ENCODE measurements around the gene SLC25A45.

SLC25A45 gene

DNA sequence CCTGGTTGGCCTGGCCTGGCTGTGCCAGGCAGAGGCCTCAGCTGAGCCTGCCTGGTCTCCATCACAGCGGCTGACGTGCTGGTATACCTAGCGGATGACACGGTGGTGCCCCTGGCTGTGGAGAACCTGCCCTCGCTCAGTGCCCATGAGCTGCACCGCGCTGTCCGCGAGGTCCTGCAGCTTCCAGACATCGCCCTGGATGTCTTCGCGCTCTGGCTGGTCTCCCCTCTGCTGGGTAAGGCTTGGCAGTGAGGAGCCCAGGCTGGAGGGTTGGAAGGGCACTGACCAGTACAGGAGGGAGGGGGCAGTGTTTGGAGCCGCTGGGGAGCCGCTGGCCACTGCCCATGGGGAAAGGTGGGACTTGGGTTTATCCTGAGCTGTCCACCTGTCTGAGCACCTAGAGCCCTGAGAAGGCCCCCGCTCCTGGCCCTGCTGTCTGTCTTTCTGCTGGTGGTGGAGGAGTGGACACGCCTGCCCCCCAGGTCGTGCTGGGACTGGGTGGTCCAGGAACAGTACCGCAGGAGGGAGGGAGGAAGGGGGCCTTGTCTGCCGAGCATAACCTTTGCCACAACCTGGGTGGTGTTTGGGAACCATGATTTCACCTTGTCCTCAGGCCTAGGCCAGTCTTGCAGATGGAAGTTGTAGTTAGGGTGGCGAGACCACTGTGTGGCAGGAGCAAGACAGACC is 7.0 kb upstream of the SLC25A45 start:
- DNase-seq (ENCODE audit: insufficient read length, low spot score) = no peak
- FAIRE-seq = no peak

DNA sequence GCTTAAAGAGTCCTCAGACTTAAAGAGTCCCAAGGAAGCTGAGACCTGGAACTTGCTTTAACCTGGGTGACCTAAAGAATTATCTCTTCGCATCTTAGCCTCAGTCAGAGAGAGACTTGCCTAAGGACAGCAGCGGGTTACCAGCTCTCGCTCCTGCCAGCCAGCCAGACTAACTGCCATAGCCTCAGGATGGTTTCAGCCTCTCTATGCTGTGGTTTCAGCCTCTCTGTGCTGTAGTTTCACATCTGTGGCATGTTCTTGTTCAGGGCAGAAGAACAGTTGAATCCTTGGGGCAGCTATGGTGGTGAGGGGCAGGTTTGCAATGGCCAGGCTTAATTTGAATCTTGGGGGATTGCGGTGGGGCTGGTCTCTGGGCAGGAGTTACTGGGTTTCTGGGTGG is 6.3 kb upstream of the SLC25A45 start:
- DNase-seq (ENCODE audit: insufficient read length, low spot score) = no peak
- no peak for FAIRE-seq

DNA sequence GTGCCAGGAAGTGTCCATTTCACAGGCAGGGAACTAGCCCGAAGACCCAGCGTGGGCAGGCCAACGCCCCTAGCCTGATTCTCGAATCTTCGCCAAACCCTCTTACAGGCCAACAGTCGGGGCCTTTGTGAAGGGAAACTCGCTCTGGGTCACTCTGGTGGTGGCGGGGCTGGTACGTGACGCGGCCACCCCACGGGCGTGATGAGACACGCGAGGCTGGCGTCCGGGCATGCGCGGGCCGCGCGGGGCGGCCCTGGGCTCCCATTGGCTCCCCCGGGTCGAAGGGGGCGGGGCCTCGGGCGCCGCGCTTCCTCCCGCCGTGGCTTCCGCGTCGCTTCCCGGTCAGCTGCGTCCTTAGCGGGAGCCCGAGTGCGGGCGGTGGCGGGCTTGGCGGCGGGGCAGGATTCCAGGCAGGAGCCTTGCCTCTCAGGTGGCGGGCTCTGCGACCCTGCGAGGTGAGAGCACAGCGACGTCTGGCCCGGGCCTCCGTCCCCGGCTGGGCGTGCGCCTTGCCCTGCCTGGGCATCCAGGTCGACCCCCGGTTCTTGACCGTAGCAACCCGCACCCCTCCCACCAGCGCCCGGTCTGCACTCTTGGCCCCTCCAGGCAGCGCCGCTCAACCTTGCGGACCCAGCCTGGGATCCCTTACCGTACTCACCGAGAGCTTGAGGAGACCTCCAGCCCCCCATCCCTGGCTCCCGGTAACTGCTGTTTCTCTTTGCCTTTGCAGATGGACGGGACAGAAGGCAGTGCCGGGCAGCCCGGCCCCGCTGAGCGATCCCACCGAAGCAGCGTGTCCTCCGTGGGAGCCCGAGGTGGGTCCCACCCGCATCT is 4.1 kb upstream of the SLC25A45 start, which contains the start of gene FRMD8:
Gene FRMD8, plus strand, starts transcription at position 331 of the 834 bp plus-strand sequence. Its CDS starts 400 bp downstream, at position 731.
- peak; percentile 92 for DNase-seq (ENCODE audit: insufficient read length, low spot score)
- peak; percentile 14 for FAIRE-seq

DNA sequence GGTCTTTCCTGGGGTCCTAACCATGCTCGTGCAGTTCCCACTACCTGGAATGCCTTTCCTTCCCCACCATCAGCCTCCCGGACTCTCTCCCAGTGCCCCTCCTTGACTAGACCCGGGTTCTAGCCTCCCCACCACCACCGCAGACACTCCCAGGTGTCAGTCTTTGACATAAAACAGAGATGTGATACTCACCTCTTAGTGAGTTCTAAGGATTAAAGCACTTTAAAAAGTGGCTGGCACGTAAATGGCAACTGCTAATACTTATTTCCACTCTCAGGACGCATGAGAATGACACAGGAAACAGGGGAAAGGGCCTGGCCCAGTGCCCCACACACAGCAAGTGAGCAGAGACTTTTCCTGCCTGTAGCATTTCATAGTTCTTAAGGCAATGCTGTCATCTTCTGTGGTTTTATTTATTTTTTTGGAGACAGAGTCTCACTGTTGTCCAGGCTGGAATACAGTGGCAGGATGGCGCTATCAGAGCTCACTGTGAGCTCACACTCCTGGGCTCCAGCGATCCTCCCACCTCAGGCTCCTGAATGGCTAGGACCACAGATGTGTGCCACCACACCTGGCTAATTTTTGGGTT is 1.9 kb upstream of the SLC25A45 start:
- FAIRE-seq (no peak), DNase-seq (ENCODE audit: insufficient read length, low spot score) (no peak)

DNA sequence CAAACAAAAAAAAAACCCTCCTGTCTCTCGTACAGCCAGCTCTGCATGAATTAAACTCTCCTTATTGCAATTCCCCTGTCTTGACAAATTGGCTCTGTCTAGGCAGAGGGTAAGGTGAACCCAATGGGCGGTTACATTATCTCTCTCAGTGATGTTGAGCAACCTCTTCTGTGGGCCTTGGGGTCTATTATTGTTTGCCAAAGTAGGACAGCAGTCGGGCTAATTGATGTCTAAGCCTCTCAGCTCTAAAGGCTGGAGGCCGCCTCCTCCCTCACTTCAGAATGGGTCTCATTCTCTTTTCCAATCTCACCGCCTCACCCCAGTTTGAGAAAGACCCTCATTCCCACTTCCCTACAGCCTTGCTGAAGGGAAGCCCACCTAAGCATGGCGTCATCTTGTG is 1.3 kb upstream of the SLC25A45 start:
- no peak for DNase-seq (ENCODE audit: insufficient read length, low spot score)
- no peak for FAIRE-seq

DNA sequence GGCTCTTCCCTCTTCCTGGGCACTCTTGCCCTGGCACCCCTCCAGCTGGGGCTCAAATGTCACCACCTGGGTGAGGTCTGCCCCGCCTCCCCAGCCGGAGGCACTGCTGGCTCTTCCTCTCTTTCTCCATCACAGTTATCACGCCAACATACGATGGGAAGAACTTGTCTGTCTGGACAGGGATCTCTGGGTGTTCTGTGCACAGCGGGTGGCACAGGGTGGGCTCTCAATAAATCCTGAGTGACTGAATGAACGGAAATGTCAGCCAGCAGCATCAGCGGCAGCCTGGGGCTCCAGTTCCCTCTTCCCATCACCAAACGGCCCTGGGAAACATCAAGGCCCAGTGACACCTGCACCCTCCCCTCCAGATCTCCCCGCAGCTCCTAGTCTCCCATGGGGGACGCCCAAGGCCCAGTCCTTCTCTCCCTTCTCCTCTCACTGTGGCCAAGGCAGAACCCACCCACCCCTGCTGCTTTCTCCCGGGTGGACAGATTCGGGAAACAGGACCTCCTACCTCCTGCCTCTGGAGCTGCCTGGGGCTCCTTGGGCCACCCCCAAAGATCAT is 440 bp upstream of the SLC25A45 start:
- DNase-seq (ENCODE audit: insufficient read length, low spot score) (no peak), FAIRE-seq (no peak)

DNA sequence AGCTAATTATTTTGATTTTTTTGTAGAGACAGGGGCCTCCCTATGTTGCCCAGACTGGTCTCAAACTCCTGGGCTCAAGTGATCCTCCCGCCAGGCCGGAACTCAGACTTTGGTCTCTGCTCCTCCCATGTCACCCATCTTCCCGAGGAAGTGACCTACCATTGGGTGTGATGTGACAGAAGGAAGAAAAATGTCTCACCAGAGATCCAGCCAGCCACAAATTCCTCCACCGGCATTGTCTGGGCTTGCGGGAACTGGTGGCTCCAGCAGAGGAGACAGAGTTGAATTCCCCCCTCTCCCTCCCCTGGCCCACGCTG is 772 bp downstream of the SLC25A45 start:
- peak; percentile 95 for FAIRE-seq

DNA sequence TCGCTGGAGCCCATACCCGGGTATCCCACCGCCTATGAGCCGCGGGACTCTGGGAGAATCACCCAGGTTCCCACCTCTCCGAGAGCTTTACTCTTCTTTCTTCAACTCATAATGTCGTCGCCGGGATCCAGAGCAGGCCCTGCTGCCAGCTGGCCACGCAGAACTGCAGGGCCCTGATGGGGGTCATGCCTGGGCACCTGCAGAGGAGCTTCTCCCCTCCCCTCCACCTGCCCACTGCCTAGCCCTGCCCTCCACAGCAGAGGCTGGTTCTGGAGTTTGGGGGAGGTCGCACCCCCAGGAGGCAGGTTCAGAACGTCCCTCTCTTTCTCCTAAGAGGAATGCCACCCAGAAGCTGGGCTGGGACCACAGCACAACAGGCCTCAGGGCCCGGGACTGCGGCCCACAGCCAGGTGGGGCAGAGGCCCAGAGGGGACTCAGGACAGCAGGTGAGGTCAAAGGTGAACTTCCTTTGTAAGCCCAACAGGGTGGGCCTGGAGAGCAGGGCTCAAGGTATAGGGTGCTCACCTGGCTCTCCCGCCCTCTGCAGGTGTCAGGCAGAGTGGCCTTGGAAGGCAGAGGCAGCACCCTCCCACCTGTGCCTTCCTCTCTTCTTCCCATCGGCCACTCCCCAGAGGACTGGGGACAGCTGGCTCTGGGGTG is 1.9 kb downstream of the SLC25A45 start:
- no peak for FAIRE-seq
- DNase-seq (ENCODE audit: insufficient read length, low spot score) = no peak

More for the DNA sequence above, 772 bp downstream of the SLC25A45 start:
- DNase-seq (ENCODE audit: insufficient read length, low spot score) = no peak

DNA sequence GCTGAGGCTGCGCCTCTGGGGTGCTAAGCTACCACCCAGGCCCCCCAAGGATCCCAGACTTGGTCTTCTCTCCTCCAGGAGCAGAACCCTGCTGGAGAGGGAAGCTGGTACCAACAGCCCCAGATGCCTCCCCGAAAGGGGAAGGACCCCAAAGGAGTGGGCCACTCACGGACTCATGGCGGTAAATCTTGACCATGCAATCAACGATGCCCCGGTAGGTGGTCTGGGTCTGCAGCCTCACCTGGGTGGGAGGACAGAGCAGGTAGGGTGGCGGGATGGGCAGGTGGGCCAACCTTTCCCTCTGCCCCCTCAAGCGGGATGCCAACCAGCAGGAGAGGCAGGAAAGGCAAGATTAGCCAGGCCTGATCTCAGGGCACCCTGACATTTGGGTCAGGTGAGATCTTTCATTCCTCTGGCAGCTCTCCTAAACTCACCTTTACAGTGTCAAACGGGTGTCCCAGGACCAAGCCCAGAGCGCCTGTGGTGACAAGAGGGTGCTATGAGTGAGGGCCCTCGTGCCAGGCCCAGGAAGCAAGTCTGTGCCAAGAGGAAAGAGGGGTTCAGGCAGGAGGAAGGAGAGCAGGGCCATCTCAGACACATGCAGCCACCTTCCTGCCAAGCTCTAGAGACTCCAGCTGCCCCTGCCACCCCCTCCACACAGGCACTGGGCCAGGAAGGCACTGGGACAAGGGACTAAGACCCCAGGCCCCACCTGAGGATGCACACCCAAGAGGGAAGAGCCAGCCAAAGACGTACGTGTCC is 2.6 kb downstream of the SLC25A45 start:
- DNase-seq (ENCODE audit: insufficient read length, low spot score) (no peak), FAIRE-seq (no peak)

DNA sequence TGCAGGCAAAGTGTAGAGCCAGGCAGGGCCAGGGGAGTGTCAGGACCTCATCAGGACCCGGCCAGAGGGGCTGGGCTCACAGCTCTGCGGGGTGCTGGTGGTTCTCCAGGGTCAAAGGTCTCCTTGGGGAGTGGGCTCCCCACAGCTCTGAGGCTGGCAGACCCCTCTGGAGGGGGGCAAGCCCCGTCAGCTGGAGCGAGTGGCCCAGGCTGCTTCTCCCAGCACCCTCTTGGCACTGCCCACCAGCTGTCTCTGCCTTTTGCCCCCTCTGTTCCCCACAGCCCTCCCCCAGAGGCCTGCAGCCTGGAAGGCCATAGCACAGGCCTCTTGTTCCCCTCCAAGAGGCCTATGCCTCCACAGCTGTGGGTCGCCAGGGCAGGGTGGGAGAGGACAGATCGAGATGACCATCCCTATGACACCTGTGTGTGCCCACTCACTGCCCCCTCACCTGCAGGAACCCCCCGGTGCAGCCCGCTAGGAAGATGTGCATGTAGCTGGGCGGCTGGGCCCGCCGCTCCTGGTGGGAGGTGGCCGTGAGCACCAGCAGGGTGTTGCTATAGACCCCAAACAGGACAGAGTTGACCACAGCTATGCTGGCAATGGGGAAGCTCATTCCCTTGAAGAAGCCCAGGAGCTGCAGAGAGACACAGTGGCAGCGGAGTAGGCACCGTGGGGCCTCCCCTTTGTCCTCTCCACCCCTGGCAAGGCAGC is 3.4 kb downstream of the SLC25A45 start:
- DNase-seq (ENCODE audit: insufficient read length, low spot score) (no peak), FAIRE-seq (no peak)

DNA sequence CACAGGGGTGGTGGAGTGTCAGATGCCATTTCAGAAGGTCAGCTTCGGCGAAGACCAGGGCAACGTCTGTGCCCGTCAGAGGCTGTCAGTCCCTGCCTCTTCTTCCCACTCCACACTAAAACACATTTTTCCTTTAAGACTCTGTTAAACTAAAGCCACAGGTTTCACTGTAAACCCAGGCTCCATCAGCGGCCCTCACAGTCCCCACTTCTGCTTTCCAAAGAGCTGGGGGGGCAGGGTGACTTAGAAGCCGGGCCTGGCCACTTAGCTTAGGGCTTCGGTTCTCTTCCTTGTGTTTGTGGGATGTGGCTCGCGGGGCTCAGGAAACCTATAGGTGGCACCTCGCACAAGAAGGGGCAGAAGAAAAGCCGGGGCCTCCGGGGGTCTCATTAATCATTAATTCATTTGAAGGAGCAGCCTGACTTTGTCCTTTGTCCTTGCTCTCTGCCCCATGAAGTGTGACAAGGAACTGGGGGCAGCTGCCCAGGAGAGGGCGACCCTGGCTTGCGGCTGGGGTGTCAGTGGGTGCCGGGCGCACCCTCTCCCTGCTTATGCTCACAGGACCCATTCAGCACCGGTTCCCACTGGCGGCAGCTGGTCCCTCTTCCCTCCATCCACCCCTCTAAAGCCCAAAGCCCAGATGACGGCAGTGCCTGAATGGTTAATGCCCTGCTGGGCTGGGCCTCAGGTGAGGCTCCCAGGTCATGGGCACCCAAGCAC is 4.1 kb downstream of the SLC25A45 start:
- DNase-seq (ENCODE audit: insufficient read length, low spot score) (no peak), FAIRE-seq (peak; percentile 87)

DNA sequence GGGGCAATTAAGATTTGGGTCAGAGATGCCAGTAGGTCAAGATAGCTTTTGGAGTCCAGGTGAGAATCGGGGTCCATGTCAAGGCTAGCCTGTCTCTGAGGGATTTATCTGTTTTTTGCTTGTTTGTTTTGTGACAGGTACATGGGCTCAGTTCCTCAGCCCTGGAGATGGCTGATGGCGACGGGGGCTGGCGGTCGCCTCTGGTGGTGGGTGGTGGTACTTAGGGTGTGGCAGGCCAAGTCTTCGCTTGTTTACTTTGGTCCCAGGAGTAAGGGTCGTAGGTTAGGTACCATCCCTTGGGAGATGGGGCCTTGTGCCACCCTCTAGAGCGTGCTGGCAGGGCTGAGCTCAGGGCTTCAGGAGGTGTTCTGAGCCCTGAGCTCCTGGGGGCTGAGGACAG is 4.7 kb downstream of the SLC25A45 start:
- no peak for FAIRE-seq

DNA sequence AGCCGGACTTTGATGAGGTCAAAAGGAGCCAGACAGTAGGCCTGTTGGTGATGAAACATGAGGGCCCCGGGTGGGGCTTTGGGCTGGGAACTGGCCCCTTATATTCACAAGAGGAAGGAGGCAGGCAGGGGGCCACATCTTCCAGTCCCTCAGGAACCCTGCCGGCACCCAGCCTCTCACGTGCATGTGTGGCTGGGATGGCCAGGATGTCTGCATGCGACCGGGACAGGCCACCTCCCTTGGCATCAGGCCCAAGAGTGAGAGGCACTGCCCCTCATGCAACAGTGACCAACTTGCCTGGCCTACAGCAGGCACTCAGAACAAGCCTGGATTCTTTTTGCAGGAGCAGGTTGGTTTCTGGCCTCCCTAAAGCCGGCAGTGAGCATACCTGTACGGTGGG is 5.4 kb downstream of the SLC25A45 start:
- FAIRE-seq = no peak
- no peak for DNase-seq (ENCODE audit: insufficient read length, low spot score)

More for the DNA sequence above, 4.7 kb downstream of the SLC25A45 start:
- no peak for DNase-seq (ENCODE audit: insufficient read length, low spot score)

DNA sequence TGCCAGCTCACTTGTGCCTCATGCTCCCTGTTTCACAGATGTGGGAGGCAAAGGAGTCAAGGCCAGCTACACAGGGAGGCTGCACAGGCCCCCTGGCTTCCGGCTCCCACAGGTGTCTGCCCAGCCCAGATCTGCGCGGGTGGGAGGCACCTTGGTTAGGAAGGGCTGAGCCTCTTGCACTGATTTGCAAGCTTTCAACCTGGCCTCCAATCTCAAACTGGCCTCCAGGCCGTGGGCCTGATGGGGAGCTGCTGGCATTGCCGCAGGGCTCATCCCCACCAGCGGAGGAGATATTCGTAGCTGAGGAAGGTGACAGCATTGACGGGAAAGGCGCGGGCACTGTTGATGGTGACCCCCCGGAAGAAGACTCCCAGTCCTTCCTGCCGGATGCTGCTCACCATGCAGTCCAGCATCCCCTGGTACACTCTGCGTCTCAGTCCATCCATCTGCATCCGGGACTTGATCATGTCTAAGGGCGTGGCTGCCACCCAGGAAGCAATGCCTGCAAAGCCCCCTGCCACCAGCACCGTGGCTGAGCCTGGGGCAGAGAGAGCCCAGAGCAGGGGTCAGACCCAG is 6.2 kb downstream of the SLC25A45 start:
- FAIRE-seq (no peak), DNase-seq (ENCODE audit: insufficient read length, low spot score) (no peak)

DNA sequence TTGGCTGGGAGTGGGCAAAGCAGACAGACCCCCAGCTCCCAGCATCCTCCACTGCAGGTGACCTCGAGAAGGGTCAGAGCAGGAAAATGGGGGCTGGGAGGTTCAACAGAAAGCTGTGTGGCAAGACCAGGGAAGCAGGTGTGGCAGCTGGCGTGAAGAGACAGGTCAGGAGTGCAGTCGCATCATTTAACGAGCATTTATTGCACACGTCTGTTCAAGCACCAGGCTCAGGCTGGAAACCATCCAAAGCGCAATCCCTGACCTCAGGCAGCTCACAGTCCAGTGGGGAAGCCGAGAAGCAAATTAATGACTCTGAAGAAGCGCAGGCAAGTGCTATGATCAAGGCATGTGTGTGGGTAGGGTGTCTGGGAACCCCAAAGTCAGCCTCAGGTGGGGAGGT is 7.4 kb downstream of the SLC25A45 start:
- DNase-seq (ENCODE audit: insufficient read length, low spot score) (no peak), FAIRE-seq (no peak)

DNA sequence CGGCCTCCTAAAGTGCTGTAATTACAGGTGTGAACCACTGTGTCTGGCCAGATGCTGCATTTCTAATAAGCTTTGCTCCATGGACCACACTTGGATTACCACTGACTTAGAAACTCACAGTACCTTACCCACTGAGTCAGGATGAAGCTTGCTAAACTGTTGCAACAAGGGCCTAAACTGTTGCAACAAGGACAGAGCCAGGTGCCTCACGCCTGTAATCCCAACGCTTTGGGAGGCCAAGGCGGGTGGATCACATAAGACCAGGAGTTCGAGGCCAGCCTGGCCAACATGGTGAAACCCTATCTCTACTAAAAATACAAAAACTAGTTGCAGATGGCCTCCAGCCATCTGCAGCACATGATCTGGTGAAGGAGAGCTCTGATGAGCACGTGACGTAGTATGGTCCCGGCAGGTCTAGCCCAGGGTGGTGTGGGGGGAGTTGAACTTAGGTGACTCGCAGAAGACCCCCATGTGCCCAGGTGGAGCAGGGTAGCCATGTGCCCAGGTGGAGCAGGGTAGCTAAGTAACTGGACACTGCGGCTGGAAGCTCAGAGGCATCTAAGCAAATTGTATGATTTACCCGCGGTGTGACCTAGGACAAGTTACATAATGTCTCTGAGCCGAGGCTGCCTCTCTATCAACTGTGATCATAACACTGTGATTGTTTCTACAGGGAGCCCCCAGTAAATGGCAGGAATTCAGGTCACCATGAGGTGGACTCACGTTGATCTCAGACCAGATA is 8.4 kb downstream of the SLC25A45 start:
- FAIRE-seq (no peak), DNase-seq (ENCODE audit: insufficient read length, low spot score) (no peak)

DNA sequence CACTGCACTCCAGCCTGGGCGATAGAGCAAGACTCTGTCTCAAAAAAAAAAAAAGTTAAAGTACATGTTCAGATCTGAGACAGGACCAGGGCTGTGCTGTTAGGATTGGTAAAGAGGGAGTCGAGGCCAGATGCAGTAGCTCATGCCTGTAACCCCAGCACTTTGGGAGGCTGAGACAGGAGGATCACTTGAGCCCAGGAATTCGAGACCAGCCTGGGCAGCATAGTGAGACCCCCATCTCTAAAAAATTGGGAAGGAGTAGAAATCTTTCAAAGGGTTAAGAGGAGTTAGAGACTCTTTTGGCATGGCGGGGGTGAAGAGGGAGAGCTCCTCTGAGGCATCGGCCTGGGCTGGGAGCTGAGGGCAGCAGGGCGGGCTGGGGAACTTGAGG is 11.8 kb downstream of the SLC25A45 start:
- no peak for FAIRE-seq

DNA sequence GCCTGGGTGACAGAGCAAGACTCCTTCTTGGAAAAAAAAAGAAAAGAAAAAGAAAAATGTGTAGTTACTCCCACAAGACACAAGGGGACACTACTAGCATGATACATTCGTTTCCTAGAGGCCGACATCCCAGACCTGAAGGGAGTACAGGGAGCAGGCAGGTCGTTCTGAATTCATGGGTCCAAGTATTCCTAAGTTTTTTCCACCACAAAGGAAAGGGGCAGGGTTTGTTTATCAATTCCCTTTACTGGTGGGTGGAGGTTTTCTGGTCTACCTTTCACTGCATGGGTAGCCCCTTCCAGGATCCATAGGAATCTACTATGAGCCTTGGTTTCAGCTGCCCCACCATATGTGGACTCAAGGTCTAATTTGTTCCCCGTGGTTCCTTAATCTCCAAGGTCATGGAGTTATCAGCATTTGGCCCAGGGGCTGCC is 16.1 kb downstream of the SLC25A45 start:
- peak; percentile 72 for DNase-seq (ENCODE audit: insufficient read length, low spot score)
- peak; percentile 11 for FAIRE-seq

More for the DNA sequence above, 11.8 kb downstream of the SLC25A45 start:
- DNase-seq (ENCODE audit: insufficient read length, low spot score) = no peak

All from GM19239 (cell line).